EL (cell line): ENCODE results near the gene PLXNA1.
A peak's percentile ranks its signal among the peaks of the same experiment; 100 is the strongest.

Source experiments
- DNase-seq: peaks from one replicate; pipeline ENCODE4 v3.0.0-alpha.2; 2016

The PLXNA1 gene

GRCh38 chr3:126968391-126969390, 14.2 kb upstream of the PLXNA1 start:
- DNase-seq = no peak

- DNase-seq = no peak
These were observed 13.3 kb upstream of the PLXNA1 start for GRCh38 chr3:126969586-126969985.

- no peak for DNase-seq
These were observed 12.8 kb upstream of the PLXNA1 start for GRCh38 chr3:126970101-126970500.

- no peak for DNase-seq
These were observed 12.0 kb upstream of the PLXNA1 start for GRCh38 chr3:126970921-126971320.

GRCh38 chr3:126971891-126972351, 11.0 kb upstream of the PLXNA1 start:
- peak; percentile 23 for DNase-seq

GRCh38 chr3:126972866-126973265, 10.0 kb upstream of the PLXNA1 start:
- DNase-seq = no peak

GRCh38 chr3:126973814-126974213, 9.1 kb upstream of the PLXNA1 start:
- no peak for DNase-seq

- no peak for DNase-seq
These were observed 8.2 kb upstream of the PLXNA1 start for GRCh38 chr3:126974756-126975155.

- DNase-seq = no peak
These were observed 6.0 kb upstream of the PLXNA1 start for GRCh38 chr3:126976906-126977305.

- DNase-seq = no peak
These were observed 5.1 kb upstream of the PLXNA1 start for GRCh38 chr3:126977821-126978220.

- DNase-seq = no peak
These were observed 4.6 kb upstream of the PLXNA1 start for GRCh38 chr3:126978291-126978690.

GRCh38 chr3:126979046-126979628, 3.8 kb upstream of the PLXNA1 start:
- DNase-seq = peak; percentile 11

- no peak for DNase-seq
These were observed 2.6 kb upstream of the PLXNA1 start for GRCh38 chr3:126980266-126980811.

GRCh38 chr3:126982126-126982470, 817 bp upstream of the PLXNA1 start:
- DNase-seq = peak; percentile 67

- no peak for DNase-seq
These were observed 349 bp downstream of the PLXNA1 start for GRCh38 chr3:126983276-126983652.

- DNase-seq = peak; percentile 36
These were observed 907 bp downstream of the PLXNA1 start for GRCh38 chr3:126983653-126984390.

GRCh38 chr3:126984391-126985131, 1.6 kb downstream of the PLXNA1 start:
- DNase-seq = no peak

GRCh38 chr3:126985132-126985985, 2.4 kb downstream of the PLXNA1 start:
- no peak for DNase-seq

GRCh38 chr3:126986001-126986400, 3.1 kb downstream of the PLXNA1 start:
- DNase-seq = peak; percentile 10

GRCh38 chr3:126987129-126987528, 4.2 kb downstream of the PLXNA1 start:
- no peak for DNase-seq

- DNase-seq = no peak
These were observed 4.7 kb downstream of the PLXNA1 start for GRCh38 chr3:126987596-126987995.
